H7 (cell line): ENCODE measurements around the gene MINDY3. TPM values are rescaled to one million over a fixed set of nuclear protein-coding genes. Genes with fewer than 3 reads are reported as not detected.
"Not testable (repeated sequence)": the region's sequence is repeated elsewhere in the genome, so short reads cannot be mapped to it uniquely, and the experiment has no call there.

Experiments
- DNase-seq: peaks from one replicate; pipeline ENCODE4 v3.0.0; 2012
- H3K27me3 ChIP-seq: 2 replicates; pipeline ENCODE4 v1.6.0; 2011; ENCODE audit warnings: mild to moderate bottlenecking, low read length; ENCODE audit not compliant: control insufficient read depth, insufficient read depth
- H3K36me3 ChIP-seq: replicated peaks from 2 replicates; pipeline ENCODE4 v1.5.1; 2011; ENCODE audit warnings: low read length; ENCODE audit not compliant: control insufficient read depth, insufficient read depth
- H3K4me3 ChIP-seq: 2 replicates; pipeline ENCODE4 v1.5.1; 2011; ENCODE audit warnings: low read depth, mild to moderate bottlenecking, control low read depth, low read length, moderate library complexity; ENCODE audit not compliant: insufficient read depth
- total RNA-seq: library from RNA; depleted of rRNA; stranded (reverse); fragments of >200 nt; shearing (Covaris generic); gene quantifications from 2 replicates; pipeline ENCODE4 v1.2.3, GENCODE V29; 2014

Gene MINDY3
- total RNA-seq, 1 experiment from 2014 or later = 11.2 TPM

- H3K27me3 ChIP-seq = no peaks in the 10 kb centered on the region
- H3K4me3 ChIP-seq = no peak overlapping the region
- no peaks in the 10 kb centered on the region for H3K36me3 ChIP-seq
- DNase-seq = no peak
These were observed 72.9 kb downstream of the MINDY3 start for GRCh38 chr10:15787426-15787825.

- Histone ChIP-seq H3K36me3 (no peaks in the 10 kb centered on the region), H3K27me3 (no peaks in the 10 kb centered on the region), H3K4me3 (no peak overlapping the region)
- no peak for DNase-seq
These were observed 75.5 kb downstream of the MINDY3 start for GRCh38 chr10:15784662-15785300.

GRCh38 chr10:15783941-15784636, 76.2 kb downstream of the MINDY3 start:
- H3K4me3 ChIP-seq = no peak overlapping the region
- H3K36me3 ChIP-seq = no peaks in the 10 kb centered on the region
- no peaks in the 10 kb centered on the region for H3K27me3 ChIP-seq
- no peak for DNase-seq

GRCh38 chr10:15782851-15783250, 77.5 kb downstream of the MINDY3 start:
- H3K4me3 ChIP-seq = no peak overlapping the region
- no peak for DNase-seq
- no peaks in the 10 kb centered on the region for H3K27me3 ChIP-seq
- no peaks in the 10 kb centered on the region for H3K36me3 ChIP-seq

GRCh38 chr10:15781381-15781960, 78.8 kb downstream of the MINDY3 start:
- H3K4me3 ChIP-seq = no peak overlapping the region
- no peaks in the 10 kb centered on the region for H3K36me3 ChIP-seq
- DNase-seq = no peak
- no peaks in the 10 kb centered on the region for H3K27me3 ChIP-seq

- no peak overlapping the region for H3K4me3 ChIP-seq
- H3K27me3 ChIP-seq = no peaks in the 10 kb centered on the region
- no peaks in the 10 kb centered on the region for H3K36me3 ChIP-seq
- DNase-seq = no peak
These were observed 79.8 kb downstream of the MINDY3 start for GRCh38 chr10:15780353-15781135.

- Histone ChIP-seq H3K36me3 (no peaks in the 10 kb centered on the region), H3K4me3 (no peak overlapping the region), H3K27me3 (no peaks in the 10 kb centered on the region)
- no peak for DNase-seq
These were observed 84.8 kb downstream of the MINDY3 start for GRCh38 chr10:15775513-15775912.

- DNase-seq, H3K27me3 ChIP-seq, H3K36me3 ChIP-seq, H3K4me3 ChIP-seq: not testable (repeated sequence)
These were observed 85.8 kb downstream of the MINDY3 start for GRCh38 chr10:15774534-15774933.

- no peak overlapping the region for H3K4me3 ChIP-seq
- no peaks in the 10 kb centered on the region for H3K36me3 ChIP-seq
- no peaks in the 10 kb centered on the region for H3K27me3 ChIP-seq
- DNase-seq = no peak
These were observed 95.3 kb downstream of the MINDY3 start for GRCh38 chr10:15764892-15765454.

GRCh38 chr10:15763006-15763405, 97.3 kb downstream of the MINDY3 start:
- no peaks in the 10 kb centered on the region for H3K27me3 ChIP-seq
- H3K36me3 ChIP-seq = no peaks in the 10 kb centered on the region
- H3K4me3 ChIP-seq = no peak overlapping the region
- DNase-seq = no peak

- H3K4me3 ChIP-seq, H3K36me3 ChIP-seq, DNase-seq, H3K27me3 ChIP-seq: not testable (repeated sequence)
These were observed 98.1 kb downstream of the MINDY3 start for GRCh38 chr10:15762239-15762638.

GRCh38 chr10:15761224-15761623, 99.1 kb downstream of the MINDY3 start:
- not testable (repeated sequence) for H3K36me3 ChIP-seq, H3K4me3 ChIP-seq, H3K27me3 ChIP-seq, DNase-seq

- Histone ChIP-seq H3K4me3 (no peak overlapping the region), H3K27me3 (no peaks in the 10 kb centered on the region), H3K36me3 (no peaks in the 10 kb centered on the region)
- DNase-seq = no peak
These were observed 99.6 kb downstream of the MINDY3 start for GRCh38 chr10:15760681-15761080.

- no peak overlapping the region for H3K4me3 ChIP-seq
- no peak for DNase-seq
- no peaks in the 10 kb centered on the region for H3K36me3 ChIP-seq
- H3K27me3 ChIP-seq = no peaks in the 10 kb centered on the region
These were observed 101.0 kb downstream of the MINDY3 start for GRCh38 chr10:15759265-15759664.
